Heart left ventricle (tissue), 16 donors: ENCODE measurements around the gene DCUN1D4. TPM values are rescaled to one million over a fixed set of nuclear protein-coding genes. Genes with fewer than 3 reads are reported as not detected.
"Not testable (repeated sequence)": the region's sequence is repeated elsewhere in the genome, so short reads cannot be mapped to it uniquely, and the experiment has no call there.

Experiments
- ATAC-seq, 4 donors: fragments of 200-7000 bp; cut with Tn5 transposase; one replicate each; pipeline ENCODE4 v1.9.1; 2020 to 2022; ENCODE audit warnings: moderate library complexity in 4 of 4, mild to moderate bottlenecking in 3 of 4, moderate number of reproducible peaks in 1 of 4
- DNase-seq, 5 donors: peaks; one replicate each; pipeline ENCODE4 v3.0.0-alpha.2; 2020
- H3K27ac ChIP-seq, 12 donors: fragments of 200-600 bp; sonication (generic) in 4 of 12; one replicate each; pipeline versions ENCODE4 v1.5.0 to v1.8.0; 2016 to 2022; ENCODE audit warnings: mild to moderate bottlenecking in 2 of 12
- H3K27me3 ChIP-seq, 9 donors: fragments of 200-600 bp; sonication (generic) in 2 of 9; one replicate each; pipeline versions ENCODE4 v1.5.1 to v1.8.0; 2016 to 2022; ENCODE audit warnings: mild to moderate bottlenecking in 3 of 9
- H3K36me3 ChIP-seq, 9 donors: fragments of 200-600 bp; sonication (generic) in 2 of 9; one replicate each; pipeline versions ENCODE4 v1.5.0 to v1.8.0; 2018 to 2022; ENCODE audit warnings: mild to moderate bottlenecking in 2 of 9
- H3K4me1 ChIP-seq, 12 donors: fragments of 200-600 bp; sonication (generic) in 4 of 12; one replicate each; pipeline versions ENCODE4 v1.5.0 to v1.8.0; 2016 to 2022; ENCODE audit warnings: mild to moderate bottlenecking in 3 of 12
- H3K4me3 ChIP-seq, 12 donors: fragments of 200-600 bp; sonication (generic) in 4 of 12; one replicate each; pipeline versions ENCODE4 v1.5.0 to v1.8.0; 2017 to 2022; ENCODE audit warnings: mild to moderate bottlenecking in 9 of 12, moderate library complexity in 4 of 12
- H3K9me3 ChIP-seq, 12 donors: fragments of 200-600 bp; sonication (generic) in 4 of 12; one replicate each; pipeline versions ENCODE4 v1.5.0 to v1.8.0; 2016 to 2022; ENCODE audit warnings: mild to moderate bottlenecking in 1 of 12
- CTCF ChIP-seq, 12 donors: fragments of 200-600 bp; sonication (generic) in 4 of 12; IDR thresholded peaks; one replicate each; pipeline versions ENCODE4 v1.5.0 to v1.8.0; 2018 to 2022; ENCODE audit warnings: antibody characterized with exemption in 12 of 12, mild to moderate bottlenecking in 5 of 12
- POLR2A ChIP-seq, 2 donors: fragments of 450-650 bp; IDR thresholded peaks; one replicate each; pipeline ENCODE4 v1.6.1; 2017; ENCODE audit warnings: antibody characterized with exemption in 2 of 2, mild to moderate bottlenecking in 2 of 2, moderate library complexity in 2 of 2
- WGBS, 4 donors: extraction: QIAGEN DNeasy Blood & Tissue Kit in 2 of 4; methylation state at CpG; one replicate each; pipeline versions ENCODE4 v1.1.5 to v1.1.7; 2013 to 2018; 5-methylcytosine and 5-hydroxymethylcytosine counted together
- intact Hi-C, 10 donors: fragments of 100-400 bp; cut with DNase I; formaldehyde crosslinking; loops; one replicate each; pipeline versions ENCODE4 v1.11.1 to v1.14.2; 2022
- polyA plus RNA-seq, 2 donors: library from polyadenylated mRNA; stranded (reverse); fragments of 200-250 nt; gene quantifications; one replicate each; pipeline ENCODE4 v1.2.3, GENCODE V29; 2013
- total RNA-seq, 9 donors: library from RNA; depleted of rRNA in 2 of 9; stranded (reverse); fragments of >200 nt in 2 of 9; fragmentation: NEBNext Ultra II Directional in 3 of 9; extraction: Animal tissue kit (Norgen Biotek cat#: 25700) in 3 of 9; gene quantifications; one replicate each; pipeline versions ENCODE4 v1.1.0 to v1.2.4, GENCODE V29; 2016 to 2023
- donor health status: ischemic (EF 13 %, LVEDD 7.1; RV severe dilation, severe dysfunction).
- donor health status: healthy with polysubstance abuse.
- donor health status: DM: no; HTN: yes; CAD: no.
- donor health status: DM: no; HTN: no; CAD: no.
- donor health status: ischemic (EF 25% LVEDD 6.9; RV normal size, moderate dysfunction).
- donor health status: ischemic (EF 25% LVEDD 5.7; RV mildly dilated, moderate dysfunction).
- donor health status: healthy.
- donor health status: DM: yes; HTN: yes; CAD: no.
- donor health status: ischemic (EF 35%, LVEDD 5.7; RV mildly dilated, moderate dysfunction).
- donor health status: nonischemic (EF 11% LVEDD 7.7; RV severe dilation, severe dysfunction).
- donor health status: DM: yes; HTN: yes; CAD: no.
- donor health status: PGD.
- donor health status: ischemic (EF 29% LVEDD 5.4; RV normal size, mild dysfunction).
- donor health status: nonischemic (EF 23%, LVEDD 6.1; RV moderate dilation, normal function).

The DCUN1D4 gene
- total and polyA plus RNA-seq, 11 donors: 10.4 to 54.0 (median 35.8) TPM

DNA sequence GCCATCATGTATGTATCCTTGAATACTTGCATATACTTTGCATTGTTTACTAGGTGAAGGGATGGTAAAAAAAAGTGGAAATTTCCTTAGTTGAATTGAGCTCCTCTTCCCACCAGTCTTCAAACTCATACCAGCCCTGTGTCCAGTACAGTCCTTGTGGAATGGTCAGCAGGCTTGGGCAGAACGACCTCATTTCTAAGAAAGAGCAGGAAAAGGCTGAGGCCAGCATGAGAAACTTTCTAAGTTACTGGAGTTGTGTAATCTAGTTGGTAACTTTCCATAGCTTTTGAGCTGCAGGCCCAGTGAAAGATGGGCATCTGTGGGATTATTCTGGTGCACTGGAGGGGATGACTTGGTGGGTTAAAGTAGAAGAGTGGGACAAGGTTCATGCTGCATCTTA lies 87.6 kb downstream of the DCUN1D4 start:
- H3K27ac ChIP-seq: no peak overlapping the region
- no peaks in the 10 kb centered on the region for H3K27me3 ChIP-seq
- 67 to 76% (median 71%) methylated on average over 1 of the region's 1 CpG for WGBS, 4 donors
- no peaks in the 10 kb centered on the region for H3K9me3 ChIP-seq
- DNase-seq: no peak
- no peak for ATAC-seq
- no peaks in the 10 kb centered on the region for H3K36me3 ChIP-seq
- TF ChIP-seq POLR2A (IDR thresholded peaks at IDR 0.05) (no peak), CTCF (IDR thresholded peaks at IDR 0.05) (no peak)
- intact Hi-C loops: no loop called here
- H3K4me1 ChIP-seq: peaks cover 0 to 7% (median 0%) of the 10 kb centered on the region in 12 donors
- H3K4me3 ChIP-seq: no peak overlapping the region

GRCh38 chr4:51931461-51931860 lies 88.5 kb downstream of the DCUN1D4 start:
- H3K27me3 ChIP-seq: no peaks in the 10 kb centered on the region
- DNase-seq (no peak), ATAC-seq (no peak)
- H3K4me1 ChIP-seq: peaks cover 0 to 7% (median 0%) of the 10 kb centered on the region in 12 donors
- H3K4me3 ChIP-seq: no peak overlapping the region
- no peak for TF ChIP-seq CTCF (IDR thresholded peaks at IDR 0.05)
- no peak for TF ChIP-seq POLR2A (IDR thresholded peaks at IDR 0.05)
- H3K36me3 ChIP-seq: no peaks in the 10 kb centered on the region
- no peaks in the 10 kb centered on the region for H3K9me3 ChIP-seq
- intact Hi-C loops: no loop called here
- H3K27ac ChIP-seq: no peak overlapping the region

GRCh38 chr4:51932261-51932660 lies 89.3 kb downstream of the DCUN1D4 start:
- Histone ChIP-seq H3K4me1 (peaks cover 0 to 7% (median 0%) of the 10 kb centered on the region in 12 donors), H3K9me3 (no peaks in the 10 kb centered on the region), H3K36me3 (no peaks in the 10 kb centered on the region), H3K27me3 (no peaks in the 10 kb centered on the region), H3K27ac (no peak overlapping the region), H3K4me3 (no peak overlapping the region)
- ATAC-seq (peak; percentile 16 to 58 (median 48)), DNase-seq (peak in 2 of 5 donors; percentile 11 to 22)
- intact Hi-C loops: no loop called here
- WGBS, 4 donors: 37 to 48% (median 42%) methylated on average over 2 of the region's 2 CpGs
- no peak for TF ChIP-seq CTCF (IDR thresholded peaks at IDR 0.05)
- TF ChIP-seq POLR2A (IDR thresholded peaks at IDR 0.05): no peak

DNA sequence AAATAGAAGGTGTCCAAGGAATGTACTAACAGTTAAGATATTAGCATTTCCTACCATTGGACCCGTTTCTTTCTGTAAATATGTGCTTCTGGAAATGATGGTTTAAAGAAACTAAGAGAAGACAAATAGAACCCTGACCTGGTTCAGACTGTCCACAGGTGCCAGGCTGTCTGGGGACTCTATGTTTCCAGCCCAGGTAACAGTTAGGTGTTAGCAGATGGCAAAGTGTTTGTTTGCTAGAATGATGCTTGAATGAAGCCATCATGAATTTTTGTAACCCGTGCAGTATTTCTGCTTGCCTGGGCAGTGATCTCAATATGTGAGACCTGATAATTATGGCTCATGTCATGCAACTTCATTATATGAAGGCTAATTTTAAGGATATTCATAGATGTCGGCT lies 89.7 kb downstream of the DCUN1D4 start:
- ATAC-seq: no peak
- H3K36me3 ChIP-seq: no peaks in the 10 kb centered on the region
- H3K9me3 ChIP-seq: no peaks in the 10 kb centered on the region
- H3K4me3 ChIP-seq: no peak overlapping the region
- intact Hi-C loops: no loop called here
- H3K4me1 ChIP-seq: peaks cover 0 to 7% (median 0%) of the 10 kb centered on the region in 12 donors
- TF ChIP-seq CTCF (IDR thresholded peaks at IDR 0.05) (no peak), POLR2A (IDR thresholded peaks at IDR 0.05) (no peak)
- DNase-seq: no peak
- no peaks in the 10 kb centered on the region for H3K27me3 ChIP-seq
- H3K27ac ChIP-seq: no peak overlapping the region
- WGBS, 4 donors: 67 to 74% (median 72%) methylated on average over 3 of the region's 3 CpGs

GRCh38 chr4:51940460-51940859 lies 97.5 kb downstream of the DCUN1D4 start:
- H3K4me3 ChIP-seq, H3K9me3 ChIP-seq, H3K27ac ChIP-seq, intact Hi-C loops, ATAC-seq, H3K4me1 ChIP-seq, DNase-seq, H3K36me3 ChIP-seq, H3K27me3 ChIP-seq: not testable (repeated sequence)
- WGBS, 4 donors: 86 to 92% (median 89%) methylated on average over 12 to 13 of the region's 13 CpGs
